Measurements from ENCODE around the gene TMEFF2. TPM values are rescaled to one million over a fixed set of nuclear protein-coding genes. Genes with fewer than 3 reads are reported as not detected.

TMEFF2 gene
- total and polyA plus RNA-seq, 3 experiments from 2014 or later: not detected

GRCh38 chr2:192068966-192069365, 125.8 kb downstream of the TMEFF2 start:
- H3K4me1 Mint-ChIP-seq: peaks cover 18 to 21% (median 20%) of the 10 kb centered on the region in 3 donors
- ChIA-PET CTCF (no interaction called here), POLR2A (no interaction called here)
- H3K27ac Mint-ChIP-seq: no peak overlapping the region
- Histone ChIP-seq H3K4me1 (ENCODE audit: insufficient read depth, low read length) (peaks cover 5% of the 10 kb centered on the region), H3K36me3 (ENCODE audit: insufficient read depth, low read length) (no peaks in the 10 kb centered on the region), H3K9me3 (ENCODE audit: low read length) (no peaks in the 10 kb centered on the region), H3K27me3 (ENCODE audit: insufficient read depth, low read length, poor library complexity, severe bottlenecking) (no peaks in the 10 kb centered on the region), H3K4me3 (ENCODE audit: low read length) (no peak overlapping the region), H3K27ac (ENCODE audit: low read depth, low read length) (no peak overlapping the region)
- no peak overlapping the region for H3K4me3 Mint-ChIP-seq
- no peak for DNase-seq
- peaks cover 7 to 13% of the 10 kb centered on the region in 2 donors for H3K27me3 Mint-ChIP-seq
- H3K36me3 Mint-ChIP-seq: no peaks in the 10 kb centered on the region
- H3K9me3 Mint-ChIP-seq: no peaks in the 10 kb centered on the region

GRCh38 chr2:192067631-192068030, 127.1 kb downstream of the TMEFF2 start:
- Histone ChIP-seq H3K27ac (ENCODE audit: low read depth, low read length) (no peak overlapping the region), H3K36me3 (ENCODE audit: insufficient read depth, low read length) (no peaks in the 10 kb centered on the region), H3K9me3 (ENCODE audit: low read length) (no peaks in the 10 kb centered on the region), H3K4me1 (ENCODE audit: insufficient read depth, low read length) (peaks cover 5% of the 10 kb centered on the region), H3K27me3 (ENCODE audit: insufficient read depth, low read length, poor library complexity, severe bottlenecking) (no peaks in the 10 kb centered on the region), H3K4me3 (ENCODE audit: low read length) (no peak overlapping the region)
- POLR2A ChIA-PET: no interaction called here
- H3K4me1 Mint-ChIP-seq: peaks cover 9 to 11% (median 11%) of the 10 kb centered on the region in 3 donors
- DNase-seq: no peak
- peaks cover 7 to 13% of the 10 kb centered on the region in 2 donors for H3K27me3 Mint-ChIP-seq
- H3K36me3 Mint-ChIP-seq: no peaks in the 10 kb centered on the region
- H3K27ac Mint-ChIP-seq: no peak overlapping the region
- CTCF ChIA-PET: no interaction called here
- no peak overlapping the region for H3K4me3 Mint-ChIP-seq
- H3K9me3 Mint-ChIP-seq: no peaks in the 10 kb centered on the region

- DNase-seq: no peak
- Histone ChIP-seq H3K27me3 (ENCODE audit: insufficient read depth, low read length, poor library complexity, severe bottlenecking) (no peaks in the 10 kb centered on the region), H3K27ac (ENCODE audit: low read depth, low read length) (no peak overlapping the region), H3K9me3 (ENCODE audit: low read length) (no peaks in the 10 kb centered on the region), H3K4me1 (ENCODE audit: insufficient read depth, low read length) (no peaks in the 10 kb centered on the region), H3K4me3 (ENCODE audit: low read length) (no peak overlapping the region), H3K36me3 (ENCODE audit: insufficient read depth, low read length) (no peaks in the 10 kb centered on the region)
- H3K4me1 Mint-ChIP-seq: peaks cover 0 to 3% (median 0%) of the 10 kb centered on the region in 3 donors
- H3K4me3 Mint-ChIP-seq: no peak overlapping the region
- ChIA-PET POLR2A (no interaction called here), CTCF (no interaction called here)
- H3K27ac Mint-ChIP-seq: no peak overlapping the region
- peaks cover 7 to 20% of the 10 kb centered on the region in 2 donors for H3K27me3 Mint-ChIP-seq
- H3K9me3 Mint-ChIP-seq: no peaks in the 10 kb centered on the region
- no peaks in the 10 kb centered on the region for H3K36me3 Mint-ChIP-seq
Observed at GRCh38 chr2:192064459-192064858, 130.3 kb downstream of the TMEFF2 start.

- DNase-seq: no peak
Observed at GRCh38 chr2:192060161-192060560, 134.6 kb downstream of the TMEFF2 start.

GRCh38 chr2:192059266-192059665, 135.5 kb downstream of the TMEFF2 start:
- no peaks in the 10 kb centered on the region for H3K4me1 ChIP-seq (ENCODE audit: insufficient read depth, low read length)
- no peaks in the 10 kb centered on the region for H3K36me3 ChIP-seq (ENCODE audit: insufficient read depth, low read length)
- ChIA-PET POLR2A (no interaction called here), CTCF (no interaction called here)
- Mint-ChIP-seq H3K4me1 (peaks cover 0 to 3% (median 0%) of the 10 kb centered on the region in 3 donors), H3K9me3 (no peaks in the 10 kb centered on the region), H3K36me3 (no peaks in the 10 kb centered on the region), H3K27me3 (peaks cover 2 to 12% of the 10 kb centered on the region in 2 donors), H3K4me3 (no peak overlapping the region), H3K27ac (no peak overlapping the region)
- H3K27me3 ChIP-seq (ENCODE audit: insufficient read depth, low read length, poor library complexity, severe bottlenecking): no peaks in the 10 kb centered on the region
- no peak for DNase-seq
- no peaks in the 10 kb centered on the region for H3K9me3 ChIP-seq (ENCODE audit: low read length)
- H3K4me3 ChIP-seq (ENCODE audit: low read length): no peak overlapping the region
- H3K27ac ChIP-seq (ENCODE audit: low read depth, low read length): no peak overlapping the region

More at GRCh38 chr2:192060161-192060560, 134.6 kb downstream of the TMEFF2 start:
- CTCF ChIA-PET: no interaction called here
- Histone ChIP-seq H3K36me3 (ENCODE audit: insufficient read depth, low read length) (no peaks in the 10 kb centered on the region), H3K9me3 (ENCODE audit: low read length) (no peaks in the 10 kb centered on the region), H3K27ac (ENCODE audit: low read depth, low read length) (no peak overlapping the region), H3K27me3 (ENCODE audit: insufficient read depth, low read length, poor library complexity, severe bottlenecking) (no peaks in the 10 kb centered on the region), H3K4me1 (ENCODE audit: insufficient read depth, low read length) (no peaks in the 10 kb centered on the region), H3K4me3 (ENCODE audit: low read length) (no peak overlapping the region)
- POLR2A ChIA-PET: no interaction called here
- Mint-ChIP-seq H3K27me3 (peaks cover 0 to 15% of the 10 kb centered on the region in 2 donors), H3K4me1 (peaks cover 0 to 3% (median 0%) of the 10 kb centered on the region in 3 donors), H3K4me3 (no peak overlapping the region), H3K36me3 (no peaks in the 10 kb centered on the region), H3K27ac (no peak overlapping the region), H3K9me3 (no peaks in the 10 kb centered on the region)

GRCh38 chr2:192053921-192054320, 140.8 kb downstream of the TMEFF2 start:
- POLR2A ChIA-PET: no interaction called here
- Mint-ChIP-seq H3K4me3 (no peak overlapping the region), H3K27me3 (peaks cover 5 to 18% of the 10 kb centered on the region in 2 donors), H3K4me1 (no peaks in the 10 kb centered on the region), H3K36me3 (no peaks in the 10 kb centered on the region), H3K9me3 (no peaks in the 10 kb centered on the region), H3K27ac (no peak overlapping the region)
- H3K27ac ChIP-seq (ENCODE audit: low read depth, low read length): no peak overlapping the region
- no peaks in the 10 kb centered on the region for H3K36me3 ChIP-seq (ENCODE audit: insufficient read depth, low read length)
- H3K9me3 ChIP-seq (ENCODE audit: low read length): no peaks in the 10 kb centered on the region
- no peak for DNase-seq
- no peaks in the 10 kb centered on the region for H3K27me3 ChIP-seq (ENCODE audit: insufficient read depth, low read length, poor library complexity, severe bottlenecking)
- no peaks in the 10 kb centered on the region for H3K4me1 ChIP-seq (ENCODE audit: insufficient read depth, low read length)
- CTCF ChIA-PET: no interaction called here
- no peak overlapping the region for H3K4me3 ChIP-seq (ENCODE audit: low read length)

GRCh38 chr2:192051533-192051932, 143.2 kb downstream of the TMEFF2 start:
- ChIA-PET POLR2A (no interaction called here), CTCF (no interaction called here)
- H3K27ac ChIP-seq (ENCODE audit: low read depth, low read length): no peak overlapping the region
- no peak overlapping the region for H3K4me3 Mint-ChIP-seq
- no peaks in the 10 kb centered on the region for H3K36me3 Mint-ChIP-seq
- H3K27ac Mint-ChIP-seq: no peak overlapping the region
- peaks cover 5 to 18% of the 10 kb centered on the region in 2 donors for H3K27me3 Mint-ChIP-seq
- no peak for DNase-seq
- H3K27me3 ChIP-seq (ENCODE audit: insufficient read depth, low read length, poor library complexity, severe bottlenecking): no peaks in the 10 kb centered on the region
- no peaks in the 10 kb centered on the region for H3K9me3 Mint-ChIP-seq
- no peak overlapping the region for H3K4me3 ChIP-seq (ENCODE audit: low read length)
- H3K36me3 ChIP-seq (ENCODE audit: insufficient read depth, low read length): no peaks in the 10 kb centered on the region
- no peaks in the 10 kb centered on the region for H3K4me1 ChIP-seq (ENCODE audit: insufficient read depth, low read length)
- H3K4me1 Mint-ChIP-seq: no peaks in the 10 kb centered on the region
- no peaks in the 10 kb centered on the region for H3K9me3 ChIP-seq (ENCODE audit: low read length)

GRCh38 chr2:192049362-192049761, 145.4 kb downstream of the TMEFF2 start:
- no peaks in the 10 kb centered on the region for H3K36me3 Mint-ChIP-seq

More at GRCh38 chr2:192049362-192049761, 145.4 kb downstream of the TMEFF2 start:
- no peaks in the 10 kb centered on the region for H3K27me3 ChIP-seq (ENCODE audit: insufficient read depth, low read length, poor library complexity, severe bottlenecking)
- Mint-ChIP-seq H3K4me1 (no peaks in the 10 kb centered on the region), H3K27ac (no peak overlapping the region), H3K9me3 (no peaks in the 10 kb centered on the region), H3K27me3 (peaks cover 3 to 14% of the 10 kb centered on the region in 2 donors), H3K4me3 (no peak overlapping the region)
- H3K9me3 ChIP-seq (ENCODE audit: low read length): no peaks in the 10 kb centered on the region
- H3K27ac ChIP-seq (ENCODE audit: low read depth, low read length): no peak overlapping the region
- H3K4me1 ChIP-seq (ENCODE audit: insufficient read depth, low read length): no peaks in the 10 kb centered on the region
- ChIA-PET CTCF (no interaction called here), POLR2A (no interaction called here)
- no peak for DNase-seq
- no peaks in the 10 kb centered on the region for H3K36me3 ChIP-seq (ENCODE audit: insufficient read depth, low read length)
- no peak overlapping the region for H3K4me3 ChIP-seq (ENCODE audit: low read length)
